GM12864 (cell line): ENCODE measurements around the gene CEP55.

ENCODE experiments used
- DNase-seq: peaks from one replicate; pipeline ENCODE4 v3.0.0-alpha.2; 2011; ENCODE audit warnings: low read depth
- H3K4me3 ChIP-seq: 2 replicates; pipeline ENCODE4 v1.5.1; 2011; ENCODE audit warnings: mild to moderate bottlenecking, low read depth, low read length, control low read depth
- CTCF ChIP-seq: IDR thresholded peaks from 2 replicates; pipeline ENCODE4 v1.5.1; 2011; ENCODE audit warnings: low read depth, mild to moderate bottlenecking, moderate library complexity, low read length, control low read depth, inconsistent platforms; ENCODE audit errors: missing control alignments

CEP55 gene

GRCh38 chr10:93478873-93479272 lies 17.5 kb upstream of the CEP55 start:
- no peak overlapping the region for H3K4me3 ChIP-seq
- TF ChIP-seq CTCF: no peak
- no peak for DNase-seq

- TF ChIP-seq CTCF: no peak
- no peak overlapping the region; the same call in 1 of the 2 replicates for H3K4me3 ChIP-seq
- DNase-seq: no peak
These were observed 14.7 kb upstream of the CEP55 start for GRCh38 chr10:93481637-93482144.

- peak; percentile 55 for DNase-seq
- peak; percentile 58 for TF ChIP-seq CTCF
- peak within 1 kb of the TSS; percentile 39 for H3K4me3 ChIP-seq
These were observed 14.1 kb upstream of the CEP55 start, which contains the start of gene MYOF for GRCh38 chr10:93482145-93482834. Gene MYOF (minus strand): TSS chr10:93482334. CDS start chr10:93482194, 140 bp downstream.

GRCh38 chr10:93485690-93486089 lies 10.7 kb upstream of the CEP55 start:
- no peak for DNase-seq
- no peak for TF ChIP-seq CTCF
- no peak overlapping the region for H3K4me3 ChIP-seq

GRCh38 chr10:93488956-93489528 lies 7.4 kb upstream of the CEP55 start:
- no peak for TF ChIP-seq CTCF
- DNase-seq: no peak
- H3K4me3 ChIP-seq: no peak overlapping the region

GRCh38 chr10:93491602-93492121 lies 4.8 kb upstream of the CEP55 start:
- no peak for TF ChIP-seq CTCF
- no peak for DNase-seq

More at GRCh38 chr10:93491602-93492121, 4.8 kb upstream of the CEP55 start:
- H3K4me3 ChIP-seq: no peak overlapping the region
